H9 (cell line): ENCODE data around the gene HECTD1. TPM values are rescaled to one million over a fixed set of nuclear protein-coding genes. Genes with fewer than 3 reads are reported as not detected.

ENCODE experiments used
- DNase-seq: peaks from one replicate; pipeline ENCODE4 v3.0.0-alpha.2; 2017
- H2AFZ ChIP-seq: one replicate; pipeline ENCODE4 v1.6.1; 2013; ENCODE audit warnings: mild to moderate bottlenecking, low read length, control low read depth, moderate library complexity
- H2AK5ac ChIP-seq: 2 replicates; pipeline ENCODE4 v1.6.1; 2013; ENCODE audit warnings: low read length, control low read depth, mixed read lengths; ENCODE audit not compliant: insufficient read length
- H2BK120ac ChIP-seq: one replicate; pipeline ENCODE4 v1.6.1; 2013; ENCODE audit warnings: low read depth, mild to moderate bottlenecking, low read length, control low read depth, inconsistent platforms; ENCODE audit not compliant: poor library complexity, severe bottlenecking
- H2BK12ac ChIP-seq: 2 replicates; pipeline ENCODE4 v1.6.1; 2013; ENCODE audit warnings: low read length, control low read depth, mixed read lengths, low read depth; ENCODE audit not compliant: insufficient read length
- H2BK15ac ChIP-seq: 2 replicates; pipeline ENCODE4 v1.6.1; 2013; ENCODE audit warnings: low read depth, low read length, control low read depth
- H2BK20ac ChIP-seq: one replicate; pipeline ENCODE4 v1.6.1; 2013; ENCODE audit warnings: low read depth, mild to moderate bottlenecking, low read length, control low read depth, inconsistent platforms; ENCODE audit not compliant: poor library complexity, severe bottlenecking
- H2BK5ac ChIP-seq: 2 replicates; pipeline ENCODE4 v1.6.1; 2013; ENCODE audit warnings: low read length, control low read depth, mixed read lengths; ENCODE audit not compliant: insufficient read length
- H3K14ac ChIP-seq: 2 replicates; pipeline ENCODE4 v1.6.1; 2013; ENCODE audit warnings: low read length, control low read depth; ENCODE audit not compliant: insufficient read depth
- H3K18ac ChIP-seq: 2 replicates; pipeline ENCODE4 v1.6.1; 2013; ENCODE audit warnings: low read depth, mild to moderate bottlenecking, mixed read lengths, low read length, control low read depth; ENCODE audit not compliant: insufficient read length
- H3K23ac ChIP-seq: 2 replicates; pipeline ENCODE4 v1.6.1; 2013; ENCODE audit warnings: low read length, control low read depth, mixed read lengths, low read depth; ENCODE audit not compliant: insufficient read length
- H3K23me2 ChIP-seq: 2 replicates; pipeline ENCODE4 v1.6.1; 2013; ENCODE audit warnings: low read depth, mild to moderate bottlenecking, mixed read lengths, low read length, control low read depth; ENCODE audit not compliant: insufficient read length, poor library complexity, severe bottlenecking
- H3K27ac ChIP-seq: 2 replicates; pipeline ENCODE4 v1.5.1; 2013; ENCODE audit warnings: low read length, control low read depth, mixed read lengths, low read depth; ENCODE audit not compliant: insufficient read length
- H3K27me3 ChIP-seq: 2 replicates; pipeline ENCODE4 v1.6.1; 2013; ENCODE audit warnings: low read length, control low read depth, inconsistent platforms; ENCODE audit not compliant: insufficient read depth
- H3K4ac ChIP-seq: 2 replicates; pipeline ENCODE4 v1.6.1; 2013; ENCODE audit warnings: low read depth, mild to moderate bottlenecking, control low read depth, inconsistent platforms, low read length, moderate library complexity
- H3K4me1 ChIP-seq: 2 replicates; pipeline ENCODE4 v1.6.1; 2013; ENCODE audit warnings: low read length, control low read depth, inconsistent platforms; ENCODE audit not compliant: insufficient read depth
- H3K4me2 ChIP-seq: 2 replicates; pipeline ENCODE4 v1.6.1; 2013; ENCODE audit warnings: low read length, control low read depth, mixed read lengths; ENCODE audit not compliant: insufficient read length, insufficient read depth
- H3K56ac ChIP-seq: 2 replicates; pipeline ENCODE4 v1.6.1; 2013; ENCODE audit warnings: low read depth, mild to moderate bottlenecking, mixed read lengths, low read length, control low read depth; ENCODE audit not compliant: insufficient read length
- H3K79me1 ChIP-seq: 2 replicates; pipeline ENCODE4 v1.6.1; 2013; ENCODE audit warnings: low read depth, mild to moderate bottlenecking, moderate library complexity, low read length, control low read depth, inconsistent platforms; ENCODE audit not compliant: insufficient read depth, poor library complexity, severe bottlenecking
- H3K79me2 ChIP-seq: 2 replicates; pipeline ENCODE4 v1.6.1; 2013; ENCODE audit warnings: low read length, control low read depth, inconsistent platforms; ENCODE audit not compliant: insufficient read depth
- H3K9ac ChIP-seq: 2 replicates; pipeline ENCODE4 v1.6.1; 2013; ENCODE audit warnings: low read length, control low read depth, mixed read lengths; ENCODE audit not compliant: insufficient read length; ENCODE audit errors: extremely low read depth
- H3K9me3 ChIP-seq: one replicate; pipeline ENCODE4 v1.6.1; 2013; ENCODE audit warnings: low read depth, low read length, inconsistent platforms; ENCODE audit not compliant: control insufficient read depth
- H3T11ph ChIP-seq: one replicate; pipeline ENCODE4 v1.6.1; 2013; ENCODE audit warnings: mild to moderate bottlenecking, low read length, control low read depth, inconsistent platforms
- H4K20me1 ChIP-seq: one replicate; pipeline ENCODE4 v1.6.1; 2013; ENCODE audit not compliant: control insufficient read depth, insufficient read length, insufficient read depth
- H4K5ac ChIP-seq: 2 replicates; pipeline ENCODE4 v1.6.1; 2013; ENCODE audit warnings: low read depth, mild to moderate bottlenecking, mixed read lengths, low read length, control low read depth; ENCODE audit not compliant: insufficient read length
- H4K8ac ChIP-seq: replicated peaks from 2 replicates; pipeline ENCODE4 v1.6.1; 2013; ENCODE audit warnings: low read length, control low read depth, mixed read lengths, low read depth; ENCODE audit not compliant: insufficient read length
- H4K91ac ChIP-seq: 2 replicates; pipeline ENCODE4 v1.6.1; 2013; ENCODE audit warnings: low read depth, mild to moderate bottlenecking, moderate library complexity, mixed read lengths, low read length, control low read depth; ENCODE audit not compliant: insufficient read length
- H3K27ac Mint-ChIP-seq, 3 experiments: 2 replicates in 2 of 3; 3 replicates in 1 of 3; pipeline ENCODE4 v1.8.0; 2020 to 2021; ENCODE audit warnings: mixed read lengths in 3 of 3, mild to moderate bottlenecking in 1 of 3, moderate library complexity in 1 of 3
- H3K27me3 Mint-ChIP-seq: 2 replicates; pipeline ENCODE4 v1.8.0; 2021; ENCODE audit warnings: low read depth, mild to moderate bottlenecking, moderate library complexity, mixed read lengths
- H3K36me3 Mint-ChIP-seq, 3 experiments: 2 replicates in 2 of 3; 3 replicates in 1 of 3; pipeline ENCODE4 v1.8.0; 2020 to 2021; ENCODE audit warnings: low read depth in 3 of 3, mixed read lengths in 3 of 3; ENCODE audit not compliant: insufficient read depth in 1 of 3
- H3K4me1 Mint-ChIP-seq, 2 experiments: 2 replicates each; pipeline ENCODE4 v1.8.0; 2020; ENCODE audit warnings: mixed read lengths in 2 of 2
- H3K4me3 Mint-ChIP-seq, 2 experiments: 2 replicates in 1 of 2; 3 replicates in 1 of 2; pipeline ENCODE4 v1.8.0; 2020 to 2021; ENCODE audit warnings: mild to moderate bottlenecking in 2 of 2, mixed read lengths in 2 of 2, moderate library complexity in 1 of 2
- H3K9me3 Mint-ChIP-seq, 2 experiments: 2 replicates in 1 of 2; 3 replicates in 1 of 2; pipeline ENCODE4 v1.8.0; 2020; ENCODE audit warnings: mild to moderate bottlenecking in 2 of 2, mixed read lengths in 2 of 2, moderate library complexity in 1 of 2
- WGBS: extraction: QIAGEN DNeasy Blood & Tissue Kit; methylation state at CpG from one replicate; pipeline ENCODE4 v1.1.7; 2013; ENCODE audit warnings: missing lambda C conversion rate, low lambda C conversion rate, mixed read lengths; ENCODE audit not compliant: insufficient read length; ENCODE audit errors: extremely low coverage; 5-methylcytosine and 5-hydroxymethylcytosine counted together
- total RNA-seq: library from RNA; stranded (reverse); gene quantifications from 2 replicates; pipeline ENCODE4 v1.2.1, GENCODE V29; 2021
- TF ChIP-seq, protein P1 (sequence below): fragments of 200-600 bp; sonication (generic); conservative IDR thresholded peaks from 3 replicates; pipeline ENCODE4 v1.8.0; 2021; ENCODE audit warnings: antibody characterized with exemption, mild to moderate bottlenecking

HECTD1 gene
- total RNA-seq, 1 experiment from 2014 or later = 135 TPM

- Histone ChIP-seq H2BK5ac (no peak overlapping the region), H4K8ac (no peak overlapping the region), H3K9ac (no peak overlapping the region), H4K20me1 (no peaks in the 10 kb centered on the region), H3K18ac (no peak overlapping the region), H3K14ac (no peak overlapping the region), H2BK15ac (no peak overlapping the region), H4K5ac (no peak overlapping the region), H2BK12ac (no peak overlapping the region), H2BK20ac (no peak overlapping the region), H3K79me2 (peaks cover 5% of the 10 kb centered on the region; the same call in 1 of the 2 replicates), H3K23ac (no peak overlapping the region), H2AFZ (no peak overlapping the region), H2BK120ac (no peak overlapping the region), H3K56ac (no peak overlapping the region), H3K27ac (no peak overlapping the region), H4K91ac (no peak overlapping the region), H3K23me2 (no peaks in the 10 kb centered on the region), H3K4me1 (no peaks in the 10 kb centered on the region), H2AK5ac (no peak overlapping the region), H3K4me2 (no peak overlapping the region), H3K27me3 (no peaks in the 10 kb centered on the region), H3K4ac (no peak overlapping the region), H3T11ph (no peak overlapping the region), H3K9me3 (no peaks in the 10 kb centered on the region), H3K79me1 (peaks cover 4% of the 10 kb centered on the region)
- no peaks in the 10 kb centered on the region for H3K27me3 Mint-ChIP-seq
- no peak overlapping the region for H3K4me3 Mint-ChIP-seq
- 0 out of 7 replicates have a peak overlapping the region, but pooled peaks of 1 of the 3 experiments have one; percentile 24 for H3K27ac Mint-ChIP-seq
- no peaks in the 10 kb centered on the region for H3K9me3 Mint-ChIP-seq
- DNase-seq = no peak
- TF ChIP-seq, protein P1, sequence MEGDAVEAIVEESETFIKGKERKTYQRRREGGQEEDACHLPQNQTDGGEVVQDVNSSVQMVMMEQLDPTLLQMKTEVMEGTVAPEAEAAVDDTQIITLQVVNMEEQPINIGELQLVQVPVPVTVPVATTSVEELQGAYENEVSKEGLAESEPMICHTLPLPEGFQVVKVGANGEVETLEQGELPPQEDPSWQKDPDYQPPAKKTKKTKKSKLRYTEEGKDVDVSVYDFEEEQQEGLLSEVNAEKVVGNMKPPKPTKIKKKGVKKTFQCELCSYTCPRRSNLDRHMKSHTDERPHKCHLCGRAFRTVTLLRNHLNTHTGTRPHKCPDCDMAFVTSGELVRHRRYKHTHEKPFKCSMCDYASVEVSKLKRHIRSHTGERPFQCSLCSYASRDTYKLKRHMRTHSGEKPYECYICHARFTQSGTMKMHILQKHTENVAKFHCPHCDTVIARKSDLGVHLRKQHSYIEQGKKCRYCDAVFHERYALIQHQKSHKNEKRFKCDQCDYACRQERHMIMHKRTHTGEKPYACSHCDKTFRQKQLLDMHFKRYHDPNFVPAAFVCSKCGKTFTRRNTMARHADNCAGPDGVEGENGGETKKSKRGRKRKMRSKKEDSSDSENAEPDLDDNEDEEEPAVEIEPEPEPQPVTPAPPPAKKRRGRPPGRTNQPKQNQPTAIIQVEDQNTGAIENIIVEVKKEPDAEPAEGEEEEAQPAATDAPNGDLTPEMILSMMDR = no peak
- WGBS = no CpG with 5 or more reads among the region's 5 CpGs
- peaks cover 0 to 5% of the 10 kb centered on the region in 2 experiments; a peak in 2 of 4 replicates for H3K4me1 Mint-ChIP-seq
- peaks cover 6 to 54% (median 42%) of the 10 kb centered on the region in 3 experiments; a peak in 6 of 7 replicates for H3K36me3 Mint-ChIP-seq
Measured at GRCh38 chr14:31189346-31190218, 18.0 kb downstream of the HECTD1 start.
